Prostate gland (tissue), 2 donors: Measurements from ENCODE around the gene HEPACAM.

Source experiments
- POLR2A ChIP-seq: fragments of 450-650 bp; IDR thresholded peaks from one replicate; pipeline ENCODE4 v1.6.1; 2016; ENCODE audit warnings: antibody characterized with exemption, mild to moderate bottlenecking
- POLR2AphosphoS5 ChIP-seq: sonication (generic); formaldehyde crosslinking; IDR thresholded peaks from one replicate; pipeline ENCODE4 v1.6.1; 2017; ENCODE audit warnings: antibody characterized with exemption
- TF ChIP-seq, protein P1 (sequence below), 4 experiments: fragments of 200-600 bp in 2 of 4; fragments of 450-650 bp in 2 of 4; sonication (generic) in 2 of 4; IDR thresholded peaks; 1 replicate in 3 of 4; 2 replicates in 1 of 4; pipeline ENCODE4 v1.5.1; 2016 to 2019; ENCODE audit warnings: antibody characterized with exemption in 4 of 4, mild to moderate bottlenecking in 2 of 4, moderate library complexity in 2 of 4

DNA sequence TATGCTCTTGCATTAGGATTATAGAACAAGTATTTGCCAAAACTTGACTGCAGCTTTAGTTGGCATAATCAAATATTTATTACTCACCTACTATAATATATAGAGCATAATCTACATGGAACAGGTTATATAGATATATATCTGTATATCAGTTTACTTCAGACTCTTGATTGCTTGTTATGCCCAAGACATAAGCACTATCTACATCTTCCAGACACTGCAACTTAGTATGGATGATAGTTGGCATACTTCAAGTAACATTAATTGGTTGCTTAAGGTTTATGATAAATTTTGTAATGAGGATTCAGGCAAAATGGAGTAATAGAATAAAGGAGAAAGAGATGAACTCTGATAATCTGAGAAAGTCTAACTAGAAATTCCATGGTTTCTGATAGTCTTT lies 19.2 kb upstream of the HEPACAM start:
- TF ChIP-seq, protein P1, sequence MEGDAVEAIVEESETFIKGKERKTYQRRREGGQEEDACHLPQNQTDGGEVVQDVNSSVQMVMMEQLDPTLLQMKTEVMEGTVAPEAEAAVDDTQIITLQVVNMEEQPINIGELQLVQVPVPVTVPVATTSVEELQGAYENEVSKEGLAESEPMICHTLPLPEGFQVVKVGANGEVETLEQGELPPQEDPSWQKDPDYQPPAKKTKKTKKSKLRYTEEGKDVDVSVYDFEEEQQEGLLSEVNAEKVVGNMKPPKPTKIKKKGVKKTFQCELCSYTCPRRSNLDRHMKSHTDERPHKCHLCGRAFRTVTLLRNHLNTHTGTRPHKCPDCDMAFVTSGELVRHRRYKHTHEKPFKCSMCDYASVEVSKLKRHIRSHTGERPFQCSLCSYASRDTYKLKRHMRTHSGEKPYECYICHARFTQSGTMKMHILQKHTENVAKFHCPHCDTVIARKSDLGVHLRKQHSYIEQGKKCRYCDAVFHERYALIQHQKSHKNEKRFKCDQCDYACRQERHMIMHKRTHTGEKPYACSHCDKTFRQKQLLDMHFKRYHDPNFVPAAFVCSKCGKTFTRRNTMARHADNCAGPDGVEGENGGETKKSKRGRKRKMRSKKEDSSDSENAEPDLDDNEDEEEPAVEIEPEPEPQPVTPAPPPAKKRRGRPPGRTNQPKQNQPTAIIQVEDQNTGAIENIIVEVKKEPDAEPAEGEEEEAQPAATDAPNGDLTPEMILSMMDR (IDR thresholded peaks at IDR 0.05), result no peak
- no peak for TF ChIP-seq POLR2A
- no peak for TF ChIP-seq POLR2AphosphoS5
